Kidney tubule cell (primary cell): Measurements from ENCODE around the gene ANKRD61.
A peak's percentile ranks its signal among the peaks of the same experiment; 100 is the strongest.
"Not testable (repeated sequence)": the region's sequence is repeated elsewhere in the genome, so short reads cannot be mapped to it uniquely, and the experiment has no call there.

Source experiments
- DNase-seq: peaks from one replicate; pipeline ENCODE4 v3.0.0-alpha.2; 2018; ENCODE audit warnings: low spot score

ANKRD61 gene

DNA sequence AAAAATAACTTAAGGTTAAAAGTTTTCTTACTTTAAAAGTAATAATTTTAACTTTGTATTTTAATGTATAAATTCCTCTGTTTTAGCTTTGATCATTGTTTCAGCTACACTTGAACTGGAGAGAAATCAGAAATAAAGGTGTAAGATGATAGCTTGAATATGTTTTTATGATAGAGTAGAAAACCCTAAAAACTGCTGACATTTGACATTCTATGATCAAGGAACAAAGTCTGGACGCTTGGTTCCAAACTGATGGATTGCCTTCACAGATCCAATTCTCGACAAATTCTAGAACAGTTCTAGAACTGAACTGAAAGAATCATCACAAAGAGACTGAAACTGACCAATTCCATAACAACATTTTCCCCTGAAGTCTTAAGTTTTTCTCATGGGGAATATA is at the start of gene ANKRD61:
Gene ANKRD61 (plus strand): TSS at position 389 of the 400 bp plus-strand sequence. CDS start 0 bp downstream, at position 389.
- DNase-seq = no peak

GRCh38 chr7:5987061-5987460 is 44.1 kb upstream of the ANKRD61 start:
- DNase-seq = not testable (repeated sequence)

DNA sequence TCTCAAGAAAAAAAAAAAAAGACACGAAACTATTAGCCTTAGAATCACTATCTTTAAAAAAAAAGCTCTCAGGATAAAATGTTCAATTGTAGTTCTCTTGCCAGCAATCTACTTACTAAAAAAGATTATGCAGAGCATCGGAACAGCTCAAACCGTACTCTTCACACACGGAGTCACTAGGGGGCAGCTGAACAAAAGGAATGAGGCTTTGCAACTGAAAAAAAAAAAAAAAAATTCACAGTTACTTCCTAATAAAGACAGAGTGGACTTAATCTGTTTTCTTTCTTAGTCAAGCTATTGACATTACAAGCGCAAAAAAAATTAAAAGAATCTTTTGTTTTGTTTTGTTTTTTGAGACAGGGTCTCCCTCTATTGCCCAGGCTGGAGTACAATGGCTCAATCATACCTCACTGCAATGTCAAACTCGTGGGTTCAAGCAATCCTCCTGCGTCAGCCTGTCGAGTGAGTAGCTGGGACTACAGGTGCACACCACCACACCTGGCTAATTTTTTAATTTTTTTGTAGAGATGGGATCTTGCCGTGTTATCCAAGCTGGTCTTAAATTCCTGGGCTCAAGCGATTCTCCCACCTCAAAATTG is 33.9 kb upstream of the ANKRD61 start:
- DNase-seq = peak; percentile 57

- peak; percentile 47 for DNase-seq
Observed at GRCh38 chr7:6007386-6007785, 23.8 kb upstream of the ANKRD61 start.

DNA sequence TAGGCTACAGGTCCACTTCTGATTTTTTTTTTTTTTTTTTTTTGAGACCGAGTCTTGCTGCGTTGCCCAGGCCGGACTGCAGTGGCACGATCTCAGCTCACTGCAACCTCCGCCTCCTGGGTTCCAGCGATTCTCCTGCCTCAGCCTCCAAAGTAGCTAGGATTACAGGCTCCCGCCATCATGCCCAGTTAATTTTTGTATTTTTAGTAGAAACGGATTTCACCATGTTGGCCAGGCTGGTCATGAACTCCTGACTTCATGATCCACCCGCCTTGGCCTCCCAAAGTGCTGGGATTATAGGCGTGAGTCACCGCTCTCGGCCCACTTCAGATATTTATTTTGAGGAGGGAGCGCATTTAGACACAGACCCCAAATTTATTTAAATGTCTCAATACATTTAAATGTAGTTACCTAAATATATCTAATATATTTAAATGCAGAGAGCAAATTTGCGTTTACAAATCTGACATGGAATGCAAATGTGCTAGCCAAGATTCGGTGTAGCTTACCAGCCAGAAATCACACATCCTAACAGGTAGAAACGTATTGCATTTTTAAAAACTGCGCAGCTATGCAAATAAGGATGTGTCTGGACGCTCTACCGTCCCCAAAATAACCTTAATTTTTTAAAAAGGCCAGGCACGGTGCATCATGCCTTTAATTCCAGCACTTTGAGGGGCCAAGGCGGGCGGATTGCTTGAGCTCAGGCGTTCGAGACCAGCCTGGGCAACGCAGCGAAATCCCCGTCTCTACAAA is 23.2 kb upstream of the ANKRD61 start:
- DNase-seq = peak; percentile 34

DNA sequence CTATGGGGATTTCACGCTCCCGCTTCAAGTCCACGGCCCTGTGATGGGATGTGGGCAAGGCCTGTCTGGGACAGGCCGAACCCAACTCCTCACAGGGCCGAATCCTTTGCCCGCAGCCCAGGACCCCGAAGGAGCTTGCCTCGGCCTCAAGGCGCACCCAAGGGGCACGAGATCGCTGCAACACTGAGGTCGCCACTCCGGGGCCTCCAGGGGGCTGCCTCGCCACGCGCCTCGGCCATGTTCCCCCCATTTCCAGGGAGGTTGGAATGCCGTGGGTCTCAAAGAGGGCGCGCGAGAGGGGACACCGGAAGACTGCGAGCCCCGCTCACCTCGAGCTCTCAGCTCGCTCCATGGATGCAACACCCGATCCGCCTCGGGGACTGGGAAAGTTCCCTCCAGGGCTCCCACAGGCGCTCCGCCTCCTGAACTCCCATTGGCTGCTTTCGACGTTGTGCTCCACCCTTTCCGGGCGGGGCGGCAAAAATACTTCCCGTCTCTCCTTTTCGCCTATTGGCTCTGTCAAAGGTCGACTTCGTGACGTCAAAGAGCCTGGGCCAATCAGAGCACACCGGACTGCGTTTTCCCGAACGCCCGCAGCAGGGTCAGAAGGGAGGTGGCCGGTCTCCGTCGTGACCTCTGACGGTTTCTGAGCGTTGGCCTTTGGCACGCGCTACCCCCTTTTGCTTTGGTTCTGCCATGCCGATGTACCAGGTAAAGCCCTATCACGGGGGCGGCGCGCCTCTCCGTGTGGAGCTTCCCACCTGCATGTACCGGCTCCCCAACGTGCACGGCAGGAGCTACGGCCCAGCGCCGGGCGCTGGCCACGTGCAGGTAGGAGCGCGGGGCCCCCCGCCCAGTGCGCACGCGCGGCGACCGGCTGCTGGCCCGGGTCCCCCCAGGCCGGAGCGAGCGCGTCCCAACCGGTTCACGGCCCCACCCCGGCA is 22.2 kb upstream of the ANKRD61 start, which contains the start of the genes AIMP2 and PMS2:
Gene AIMP2 (plus strand): TSS at position 605 of the 944 bp plus-strand sequence. CDS start 92 bp downstream, at position 697.
Gene PMS2 (minus strand): TSS at position 382 of the 944 bp plus-strand sequence. CDS start 30 bp downstream, at position 352.
- peak; percentile 99 for DNase-seq

GRCh38 chr7:6010370-6010769 is 20.8 kb upstream of the ANKRD61 start:
- DNase-seq = not testable (repeated sequence)

GRCh38 chr7:6011541-6011940 is 19.6 kb upstream of the ANKRD61 start:
- DNase-seq = no peak

DNA sequence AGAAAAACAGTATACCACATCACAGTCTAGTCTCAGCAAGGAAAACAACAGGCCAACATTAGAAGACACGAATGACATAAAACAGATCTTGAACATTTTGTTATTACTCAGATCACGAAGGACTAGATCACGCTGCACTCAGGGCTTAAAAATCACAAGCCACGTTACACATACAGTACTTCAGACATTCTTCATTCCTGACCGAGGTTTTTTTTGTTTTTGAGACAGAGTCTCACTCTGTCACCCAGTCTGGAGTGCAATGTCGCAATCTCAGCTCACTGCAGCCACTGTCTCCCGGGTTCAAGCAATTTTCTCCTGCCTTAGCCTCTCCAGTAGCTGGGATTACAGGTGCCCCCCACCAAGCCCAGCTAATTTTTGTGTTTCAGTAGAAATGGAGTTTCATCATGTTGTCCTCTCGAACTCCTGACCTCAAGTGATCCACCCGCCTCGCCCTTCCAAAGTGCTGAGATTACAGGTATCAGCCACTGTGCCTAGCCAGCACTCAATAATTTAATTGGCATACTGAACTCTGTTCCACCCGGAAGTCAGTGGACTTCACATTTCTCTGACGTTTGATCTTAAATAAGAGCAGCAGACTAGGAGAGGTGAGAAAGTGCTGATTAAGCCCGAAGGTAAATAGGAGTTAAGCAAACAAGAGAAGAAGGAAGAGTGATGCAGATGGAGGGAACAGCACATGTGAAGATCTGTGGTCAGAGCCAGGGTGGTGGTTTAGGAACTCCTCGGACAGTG is 18.6 kb upstream of the ANKRD61 start:
- peak; percentile 28 for DNase-seq

DNA sequence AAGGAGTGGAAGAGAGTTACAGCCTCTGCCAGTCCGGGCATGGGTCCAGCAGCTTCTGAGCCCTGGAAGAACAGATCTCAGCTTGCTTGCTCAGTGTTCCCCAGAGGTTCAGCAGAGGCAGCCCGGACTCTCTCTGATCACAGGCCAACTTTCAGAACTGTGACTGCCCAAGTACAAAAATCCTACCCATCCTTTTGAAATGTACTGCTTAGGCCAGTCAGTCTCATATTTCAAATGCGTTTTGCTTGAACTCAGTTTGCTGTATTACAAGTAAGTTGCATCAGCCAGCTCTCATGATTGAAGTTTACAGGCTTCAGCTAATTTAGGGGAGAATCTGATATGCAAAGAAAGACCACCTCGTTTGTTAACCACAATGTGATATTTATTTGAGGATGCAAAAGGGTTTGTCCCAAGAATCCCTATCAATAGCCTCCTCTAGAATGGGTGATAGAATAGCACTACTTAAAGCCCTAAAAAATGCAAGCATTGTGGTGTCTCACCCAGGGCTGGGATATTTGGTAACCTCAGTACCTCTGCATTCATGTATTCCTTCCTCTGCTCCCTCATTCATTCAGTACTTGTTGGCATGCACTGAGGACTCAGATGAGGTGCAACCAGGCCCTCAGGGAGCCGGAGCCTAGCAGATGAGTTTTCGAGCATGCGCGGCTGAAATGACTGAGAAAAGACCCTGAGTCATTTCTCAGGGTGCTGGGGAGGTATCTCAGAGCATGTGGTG is 15.1 kb upstream of the ANKRD61 start:
- DNase-seq = no peak

GRCh38 chr7:6016653-6016966 is 14.6 kb upstream of the ANKRD61 start:
- no peak for DNase-seq

GRCh38 chr7:6020371-6021286 is 10.5 kb upstream of the ANKRD61 start:
- no peak for DNase-seq

- DNase-seq = no peak
Observed at GRCh38 chr7:6022707-6023106, 8.5 kb upstream of the ANKRD61 start.

DNA sequence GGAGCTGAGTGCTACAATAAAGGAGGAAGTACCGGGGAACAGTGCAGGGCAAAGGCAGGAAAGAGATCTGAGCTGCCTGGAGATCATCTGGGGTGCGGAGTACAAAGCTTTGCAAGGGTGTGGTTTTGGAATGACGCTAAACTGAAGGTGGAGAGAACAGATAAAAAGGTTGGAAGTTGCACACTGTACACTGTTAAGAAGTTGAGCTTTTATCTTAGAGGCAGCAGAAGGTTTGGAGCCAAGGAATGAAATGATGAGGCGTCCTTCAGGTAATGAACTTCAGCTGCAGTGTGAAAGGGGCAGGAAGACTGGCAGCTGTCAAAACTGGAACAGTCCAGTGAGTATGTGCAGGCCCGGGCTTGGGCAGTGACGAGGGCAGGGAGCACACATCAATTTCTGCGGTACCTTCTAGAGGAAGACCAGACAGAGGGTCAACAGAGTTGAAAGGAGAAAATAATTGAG is 7.2 kb upstream of the ANKRD61 start:
- no peak for DNase-seq

DNA sequence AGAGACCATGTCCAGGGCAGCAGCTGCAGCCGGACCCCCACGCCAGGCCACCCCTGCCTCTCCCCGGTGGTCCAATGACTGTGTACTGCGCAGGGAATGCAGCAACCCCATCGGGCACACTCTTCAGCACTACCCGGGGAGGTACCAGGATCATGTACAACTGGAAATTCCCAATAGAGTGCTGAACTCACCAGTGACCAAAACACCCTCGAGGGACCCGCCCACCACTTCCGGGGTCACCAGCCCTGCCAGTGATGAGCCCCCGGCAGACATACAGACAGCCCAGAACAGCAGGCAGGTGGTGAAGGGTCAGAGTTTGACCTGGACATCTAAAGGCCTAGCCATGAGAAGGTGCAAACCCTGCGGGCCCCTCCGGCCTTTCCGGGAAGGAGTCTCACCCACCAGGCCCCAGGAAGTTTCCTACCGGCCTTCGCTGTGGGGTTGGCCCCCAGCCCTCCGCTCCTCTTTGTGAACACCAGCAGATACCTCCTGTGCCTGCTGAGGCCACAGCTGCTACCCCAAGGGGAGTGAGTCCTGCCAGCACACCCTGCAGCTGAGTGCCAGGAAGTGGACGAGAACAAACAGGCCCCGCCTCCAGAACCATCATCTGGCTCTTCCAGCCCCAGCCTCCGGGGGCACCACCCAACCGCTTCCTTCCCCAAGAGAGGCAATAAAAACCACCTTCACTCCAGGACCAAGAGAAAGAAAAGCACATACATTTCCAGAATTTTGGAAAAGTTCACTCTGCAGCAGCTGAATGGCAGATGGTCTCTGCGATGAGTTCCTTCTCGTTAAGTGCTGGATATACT is 5.0 kb upstream of the ANKRD61 start:
- peak; percentile 51 for DNase-seq

DNA sequence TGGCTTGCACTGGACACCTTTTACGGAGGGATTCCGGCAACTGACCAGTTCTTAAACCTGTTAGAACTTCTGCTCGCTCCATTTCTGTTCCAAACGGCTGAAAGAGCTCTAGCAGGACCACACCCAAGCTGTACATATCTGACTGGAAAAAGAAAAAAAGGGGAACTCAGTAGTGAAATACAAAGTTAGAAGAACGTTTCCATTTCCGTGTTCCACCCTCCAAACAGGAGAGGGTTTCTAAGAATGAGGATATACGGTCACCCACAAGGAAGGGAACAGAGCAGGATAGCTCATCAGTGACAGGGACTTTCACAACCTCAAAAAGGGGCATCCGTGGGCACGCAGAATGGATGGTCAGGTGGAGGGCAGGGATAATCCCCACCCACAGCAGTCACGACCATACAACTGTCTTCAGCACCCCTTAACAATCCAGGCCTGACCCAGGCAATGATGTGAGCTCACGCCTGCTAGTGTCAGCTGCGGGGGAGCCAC is 4.3 kb upstream of the ANKRD61 start:
- no peak for DNase-seq

- DNase-seq = no peak
Observed at GRCh38 chr7:6027806-6028365, 3.3 kb upstream of the ANKRD61 start.

- DNase-seq = no peak
Observed at GRCh38 chr7:6028563-6028962, 2.6 kb upstream of the ANKRD61 start.
